Liver (tissue), 9 donors: Measurements from ENCODE around the gene NPAS1. TPM values are rescaled to one million over a fixed set of nuclear protein-coding genes. Genes with fewer than 3 reads are reported as not detected.

ENCODE experiments used
- DNase-seq: peaks from one replicate; pipeline ENCODE4 v3.0.0-alpha.2; 2017; ENCODE audit warnings: low spot score
- H3K27ac ChIP-seq, 2 donors: one replicate each; pipeline ENCODE4 v1.7.0; 2013; ENCODE audit warnings: inconsistent platforms in 2 of 2, low read length in 2 of 2, control low read depth in 1 of 2, low read depth in 1 of 2, mild to moderate bottlenecking in 1 of 2
- H3K27me3 ChIP-seq, 4 donors: one replicate each; pipeline versions ENCODE4 v1.6.1 to v1.7.0; 2013; ENCODE audit warnings: low read length in 3 of 4, inconsistent platforms in 1 of 4, mild to moderate bottlenecking in 1 of 4, moderate library complexity in 1 of 4; ENCODE audit not compliant: control insufficient read depth in 4 of 4, insufficient read depth in 4 of 4
- H3K36me3 ChIP-seq, 4 donors: one replicate each; pipeline versions ENCODE4 v1.6.1 to v1.7.0; 2013; ENCODE audit warnings: low read length in 3 of 4, mild to moderate bottlenecking in 3 of 4, low read depth in 1 of 4, moderate library complexity in 1 of 4; ENCODE audit not compliant: control insufficient read depth in 4 of 4, insufficient read depth in 3 of 4
- H3K4me1 ChIP-seq, 4 donors: one replicate each; pipeline versions ENCODE4 v1.6.1 to v1.7.0; 2013; ENCODE audit warnings: low read length in 3 of 4, mild to moderate bottlenecking in 3 of 4, moderate library complexity in 1 of 4; ENCODE audit not compliant: control insufficient read depth in 4 of 4, insufficient read depth in 4 of 4
- H3K4me3 ChIP-seq, 3 donors: one replicate each; pipeline versions ENCODE4 v1.6.1 to v1.7.0; 2013; ENCODE audit warnings: low read length in 3 of 3, control low read depth in 1 of 3, low read depth in 1 of 3, mild to moderate bottlenecking in 1 of 3
- H3K9ac ChIP-seq, 2 donors: one replicate each; pipeline ENCODE4 v1.7.0; 2013; ENCODE audit warnings: low read length in 2 of 2, mild to moderate bottlenecking in 2 of 2, moderate library complexity in 2 of 2, control low read depth in 1 of 2, low read depth in 1 of 2
- H3K9me3 ChIP-seq, 4 donors: one replicate each; pipeline versions ENCODE4 v1.6.1 to v1.7.0; 2013; ENCODE audit warnings: low read length in 3 of 4; ENCODE audit not compliant: control insufficient read depth in 4 of 4
- EGR1 ChIP-seq, 2 donors: IDR thresholded peaks; 2 replicates each; pipeline ENCODE4 v1.6.1; 2016 to 2018; ENCODE audit warnings: antibody characterized with exemption in 2 of 2, low read depth in 2 of 2
- FOXA1 ChIP-seq: IDR thresholded peaks from 2 replicates; pipeline ENCODE4 v1.6.1; 2016; ENCODE audit warnings: antibody characterized with exemption
- HNF4A ChIP-seq, 2 donors: conservative IDR thresholded peaks; 2 replicates each; pipeline ENCODE4 v1.6.1; 2016; ENCODE audit warnings: antibody characterized with exemption in 2 of 2, mild to moderate bottlenecking in 2 of 2
- HNF4G ChIP-seq: IDR thresholded peaks from 2 replicates; pipeline ENCODE4 v1.6.1; 2016; ENCODE audit warnings: antibody characterized with exemption
- JUND ChIP-seq, 2 donors: IDR thresholded peaks; 2 replicates each; pipeline ENCODE4 v1.6.1; 2016; ENCODE audit warnings: antibody characterized with exemption in 2 of 2
- NR2F2 ChIP-seq: IDR thresholded peaks from 2 replicates; pipeline ENCODE4 v1.6.1; 2016; ENCODE audit warnings: antibody characterized with exemption
- RAD21 ChIP-seq, 2 donors: IDR thresholded peaks; 2 replicates each; pipeline ENCODE4 v1.6.1; 2016; ENCODE audit warnings: antibody characterized with exemption in 2 of 2, mild to moderate bottlenecking in 2 of 2
- RXRA ChIP-seq, 2 donors: IDR thresholded peaks; 2 replicates each; pipeline ENCODE4 v1.6.1; 2017 to 2018; ENCODE audit warnings: antibody characterized with exemption in 2 of 2, mild to moderate bottlenecking in 1 of 2
- SP1 ChIP-seq: IDR thresholded peaks from 2 replicates; pipeline ENCODE4 v1.6.1; 2018; ENCODE audit warnings: antibody characterized with exemption, mild to moderate bottlenecking
- TAF1 ChIP-seq: conservative IDR thresholded peaks from 2 replicates; pipeline ENCODE4 v1.6.1; 2016; ENCODE audit warnings: antibody characterized with exemption, mild to moderate bottlenecking
- YY1 ChIP-seq: IDR thresholded peaks from 2 replicates; pipeline ENCODE4 v1.6.1; 2016; ENCODE audit warnings: antibody characterized with exemption, mild to moderate bottlenecking
- WGBS: extraction: QIAGEN DNeasy Blood & Tissue Kit; methylation state at CpG from one replicate; pipeline ENCODE4 v1.1.7; 2013; 5-methylcytosine and 5-hydroxymethylcytosine counted together
- polyA plus RNA-seq, 2 donors: library from polyadenylated mRNA; stranded (reverse) in 1 of 2; unstranded in 1 of 2; fragments of 200-250 nt in 1 of 2; fragments of >200 nt in 1 of 2; fragmentation: Nextera tagmentation in 1 of 2; extraction: Ambion mirVana in 1 of 2; gene quantifications; one replicate each; pipeline versions ENCODE4 v1.2.1 to v1.2.3, GENCODE V29; 2013 to 2015
- total RNA-seq, 2 donors: library from RNA; depleted of rRNA; stranded (reverse); fragments of >200 nt; gene quantifications; one replicate each; pipeline ENCODE4 v1.2.3, GENCODE V29; 2014
- TF ChIP-seq, protein P1 (sequence below): IDR thresholded peaks from 2 replicates; pipeline ENCODE4 v1.6.1; 2016; ENCODE audit warnings: antibody characterized with exemption
- TF ChIP-seq, protein P2 (sequence below): IDR thresholded peaks from 2 replicates; pipeline ENCODE4 v1.6.1; 2016; ENCODE audit warnings: antibody characterized with exemption, mild to moderate bottlenecking
- TF ChIP-seq, protein P3 (sequence below): fragments of 150-350 bp; IDR thresholded peaks from 2 replicates; pipeline ENCODE4 v1.5.1; 2017; ENCODE audit warnings: improper control_type of control experiment, low read depth, low read length; ENCODE audit not compliant: missing input control
- donor health status: healthy.
- donor health status: healthy.
- donor health status: healthy.
- donor health status: healthy.
- donor health status: healthy.

NPAS1 gene
- total and polyA plus RNA-seq, 4 donors: 0.22 TPM; not detected in 3

DNA sequence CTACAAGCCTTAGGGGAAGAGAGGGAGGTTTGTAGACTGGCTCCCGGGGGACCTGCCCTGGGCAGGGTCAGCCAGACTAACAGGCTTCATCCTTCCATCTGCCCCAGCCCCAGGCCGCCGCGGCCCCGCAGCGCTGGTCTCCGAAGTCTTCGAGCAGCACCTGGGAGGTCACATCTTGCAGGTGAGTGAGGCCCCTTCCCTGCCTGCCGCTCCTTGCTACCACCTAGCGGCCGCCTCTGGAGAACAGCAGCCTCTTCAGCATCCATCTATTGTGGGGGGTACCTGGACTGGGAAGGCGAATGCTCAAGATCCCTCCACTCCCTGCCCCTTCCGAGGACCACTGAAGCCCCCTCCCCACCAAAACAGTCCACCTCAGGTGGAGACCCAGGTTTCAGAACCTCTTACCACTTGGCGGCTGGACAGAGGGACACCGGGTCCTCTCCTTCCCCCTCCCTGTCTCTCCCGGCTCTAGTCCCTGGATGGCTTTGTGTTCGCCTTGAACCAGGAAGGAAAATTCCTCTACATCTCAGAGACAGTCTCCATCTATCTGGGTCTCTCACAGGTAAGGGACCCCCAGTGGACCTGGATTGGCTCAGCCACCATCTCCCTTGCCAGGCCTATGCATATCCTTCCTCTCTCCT is 12.7 kb downstream of the NPAS1 start (continued):
- no peak for TF ChIP-seq JUND (IDR thresholded peaks at IDR 0.05)
- no peak for TF ChIP-seq HNF4G
- TF ChIP-seq RXRA (IDR thresholded peaks at IDR 0.05): no peak
- TF ChIP-seq, protein P1, sequence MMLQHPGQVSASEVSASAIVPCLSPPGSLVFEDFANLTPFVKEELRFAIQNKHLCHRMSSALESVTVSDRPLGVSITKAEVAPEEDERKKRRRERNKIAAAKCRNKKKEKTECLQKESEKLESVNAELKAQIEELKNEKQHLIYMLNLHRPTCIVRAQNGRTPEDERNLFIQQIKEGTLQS: no peak
- no peak for TF ChIP-seq FOXA1
- TF ChIP-seq HNF4A (conservative IDR thresholded peaks at IDR 0.05): no peak
- TF ChIP-seq SP1: no peak
- no peak for TF ChIP-seq NR2F2
- TF ChIP-seq TAF1: no peak

DNA sequence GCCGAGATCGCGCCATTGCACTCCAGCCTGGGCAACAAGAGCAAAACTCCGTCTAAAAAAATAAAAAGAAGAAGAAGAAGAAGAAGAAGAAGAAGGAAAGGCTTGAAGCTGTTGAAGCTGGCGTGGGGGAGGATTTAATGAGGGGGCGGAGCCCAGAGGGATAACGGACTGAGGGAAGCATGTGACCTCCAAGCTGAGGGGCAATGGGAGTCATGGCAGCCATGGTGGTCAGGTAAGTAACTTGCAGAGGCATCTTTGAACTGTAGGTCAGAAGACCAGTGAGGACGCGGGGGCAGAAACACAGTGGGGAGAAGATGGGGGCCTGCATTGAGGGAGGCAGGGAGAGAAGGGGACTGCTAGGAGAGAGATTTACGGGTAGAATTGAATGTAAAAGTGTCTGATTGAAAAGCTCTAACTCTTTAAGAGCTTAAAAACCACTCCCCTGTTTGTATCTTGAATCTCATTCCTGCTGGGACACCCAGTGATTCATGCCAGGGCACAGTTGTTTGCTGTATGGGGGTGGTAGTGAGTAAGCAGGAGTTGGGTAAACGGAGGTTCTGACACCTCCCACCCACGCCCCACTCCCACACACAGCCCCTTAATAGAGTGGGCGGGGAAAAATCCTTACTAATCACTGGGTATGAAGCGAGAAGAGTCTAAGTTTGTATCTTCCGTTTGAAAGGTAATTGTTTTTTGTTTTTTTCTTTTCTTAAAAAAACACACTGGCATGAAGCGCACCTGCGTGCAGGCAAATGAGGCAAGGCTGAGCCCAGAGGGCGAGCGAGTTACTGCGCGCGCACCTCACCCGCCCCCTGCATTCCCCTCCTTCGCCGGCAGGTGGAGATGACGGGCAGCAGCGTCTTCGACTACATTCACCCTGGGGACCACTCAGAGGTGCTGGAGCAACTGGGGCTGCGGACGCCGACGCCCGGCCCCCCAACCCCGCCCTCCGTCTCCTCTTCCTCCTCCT is 15.8 kb downstream of the NPAS1 start:
- TF ChIP-seq EGR1 (IDR thresholded peaks at IDR 0.05; ENCODE audit: low read depth in 2 of 2) (peak in 1 of 2 donors; percentile 86), SP1 (no peak), RXRA (IDR thresholded peaks at IDR 0.05) (peak; percentile 6 to 22), JUND (IDR thresholded peaks at IDR 0.05) (no peak), YY1 (peak; percentile 40), HNF4A (conservative IDR thresholded peaks at IDR 0.05) (peak in 1 of 2 donors; percentile 15), RAD21 (IDR thresholded peaks at IDR 0.05) (peak; percentile 65 to 75)
- TF ChIP-seq, protein P2, sequence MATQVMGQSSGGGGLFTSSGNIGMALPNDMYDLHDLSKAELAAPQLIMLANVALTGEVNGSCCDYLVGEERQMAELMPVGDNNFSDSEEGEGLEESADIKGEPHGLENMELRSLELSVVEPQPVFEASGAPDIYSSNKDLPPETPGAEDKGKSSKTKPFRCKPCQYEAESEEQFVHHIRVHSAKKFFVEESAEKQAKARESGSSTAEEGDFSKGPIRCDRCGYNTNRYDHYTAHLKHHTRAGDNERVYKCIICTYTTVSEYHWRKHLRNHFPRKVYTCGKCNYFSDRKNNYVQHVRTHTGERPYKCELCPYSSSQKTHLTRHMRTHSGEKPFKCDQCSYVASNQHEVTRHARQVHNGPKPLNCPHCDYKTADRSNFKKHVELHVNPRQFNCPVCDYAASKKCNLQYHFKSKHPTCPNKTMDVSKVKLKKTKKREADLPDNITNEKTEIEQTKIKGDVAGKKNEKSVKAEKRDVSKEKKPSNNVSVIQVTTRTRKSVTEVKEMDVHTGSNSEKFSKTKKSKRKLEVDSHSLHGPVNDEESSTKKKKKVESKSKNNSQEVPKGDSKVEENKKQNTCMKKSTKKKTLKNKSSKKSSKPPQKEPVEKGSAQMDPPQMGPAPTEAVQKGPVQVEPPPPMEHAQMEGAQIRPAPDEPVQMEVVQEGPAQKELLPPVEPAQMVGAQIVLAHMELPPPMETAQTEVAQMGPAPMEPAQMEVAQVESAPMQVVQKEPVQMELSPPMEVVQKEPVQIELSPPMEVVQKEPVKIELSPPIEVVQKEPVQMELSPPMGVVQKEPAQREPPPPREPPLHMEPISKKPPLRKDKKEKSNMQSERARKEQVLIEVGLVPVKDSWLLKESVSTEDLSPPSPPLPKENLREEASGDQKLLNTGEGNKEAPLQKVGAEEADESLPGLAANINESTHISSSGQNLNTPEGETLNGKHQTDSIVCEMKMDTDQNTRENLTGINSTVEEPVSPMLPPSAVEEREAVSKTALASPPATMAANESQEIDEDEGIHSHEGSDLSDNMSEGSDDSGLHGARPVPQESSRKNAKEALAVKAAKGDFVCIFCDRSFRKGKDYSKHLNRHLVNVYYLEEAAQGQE: peak; percentile 16
- TF ChIP-seq, protein P1: no peak
- TF ChIP-seq, protein P3, sequence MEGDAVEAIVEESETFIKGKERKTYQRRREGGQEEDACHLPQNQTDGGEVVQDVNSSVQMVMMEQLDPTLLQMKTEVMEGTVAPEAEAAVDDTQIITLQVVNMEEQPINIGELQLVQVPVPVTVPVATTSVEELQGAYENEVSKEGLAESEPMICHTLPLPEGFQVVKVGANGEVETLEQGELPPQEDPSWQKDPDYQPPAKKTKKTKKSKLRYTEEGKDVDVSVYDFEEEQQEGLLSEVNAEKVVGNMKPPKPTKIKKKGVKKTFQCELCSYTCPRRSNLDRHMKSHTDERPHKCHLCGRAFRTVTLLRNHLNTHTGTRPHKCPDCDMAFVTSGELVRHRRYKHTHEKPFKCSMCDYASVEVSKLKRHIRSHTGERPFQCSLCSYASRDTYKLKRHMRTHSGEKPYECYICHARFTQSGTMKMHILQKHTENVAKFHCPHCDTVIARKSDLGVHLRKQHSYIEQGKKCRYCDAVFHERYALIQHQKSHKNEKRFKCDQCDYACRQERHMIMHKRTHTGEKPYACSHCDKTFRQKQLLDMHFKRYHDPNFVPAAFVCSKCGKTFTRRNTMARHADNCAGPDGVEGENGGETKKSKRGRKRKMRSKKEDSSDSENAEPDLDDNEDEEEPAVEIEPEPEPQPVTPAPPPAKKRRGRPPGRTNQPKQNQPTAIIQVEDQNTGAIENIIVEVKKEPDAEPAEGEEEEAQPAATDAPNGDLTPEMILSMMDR: peak; percentile 97
- H3K9ac ChIP-seq: peak overlapping the region in 1 of 2 donors; percentile 72
- peak; percentile 95 for DNase-seq
- no peaks in the 10 kb centered on the region for H3K9me3 ChIP-seq
- H3K4me3 ChIP-seq: peak overlapping the region in 2 of 3 donors; percentile 39 to 51
- peaks cover 3 to 13% (median 8%) of the 10 kb centered on the region in 4 donors for H3K4me1 ChIP-seq
- no peaks in the 10 kb centered on the region for H3K27me3 ChIP-seq
- WGBS: 12% methylated on average over 35 of the region's 35 CpGs
- H3K36me3 ChIP-seq: no peaks in the 10 kb centered on the region
- H3K27ac ChIP-seq: no peak overlapping the region
